ENCODE results near the gene WAPL. TPM values are rescaled to one million over a fixed set of nuclear protein-coding genes. Genes with fewer than 3 reads are reported as not detected.
A peak's percentile ranks its signal among the peaks of the same experiment; 100 is the strongest.

Gene WAPL
- total and polyA plus RNA-seq, 2 of the 13 experiments (the other 11 are each of a cell fraction or from before 2014, with no cell fraction given) = 13.2 to 43.5 TPM

GRCh38 chr10:86419101-86419500, 102.5 kb downstream of the WAPL start (continued):
- TF ChIP-seq, protein P1, sequence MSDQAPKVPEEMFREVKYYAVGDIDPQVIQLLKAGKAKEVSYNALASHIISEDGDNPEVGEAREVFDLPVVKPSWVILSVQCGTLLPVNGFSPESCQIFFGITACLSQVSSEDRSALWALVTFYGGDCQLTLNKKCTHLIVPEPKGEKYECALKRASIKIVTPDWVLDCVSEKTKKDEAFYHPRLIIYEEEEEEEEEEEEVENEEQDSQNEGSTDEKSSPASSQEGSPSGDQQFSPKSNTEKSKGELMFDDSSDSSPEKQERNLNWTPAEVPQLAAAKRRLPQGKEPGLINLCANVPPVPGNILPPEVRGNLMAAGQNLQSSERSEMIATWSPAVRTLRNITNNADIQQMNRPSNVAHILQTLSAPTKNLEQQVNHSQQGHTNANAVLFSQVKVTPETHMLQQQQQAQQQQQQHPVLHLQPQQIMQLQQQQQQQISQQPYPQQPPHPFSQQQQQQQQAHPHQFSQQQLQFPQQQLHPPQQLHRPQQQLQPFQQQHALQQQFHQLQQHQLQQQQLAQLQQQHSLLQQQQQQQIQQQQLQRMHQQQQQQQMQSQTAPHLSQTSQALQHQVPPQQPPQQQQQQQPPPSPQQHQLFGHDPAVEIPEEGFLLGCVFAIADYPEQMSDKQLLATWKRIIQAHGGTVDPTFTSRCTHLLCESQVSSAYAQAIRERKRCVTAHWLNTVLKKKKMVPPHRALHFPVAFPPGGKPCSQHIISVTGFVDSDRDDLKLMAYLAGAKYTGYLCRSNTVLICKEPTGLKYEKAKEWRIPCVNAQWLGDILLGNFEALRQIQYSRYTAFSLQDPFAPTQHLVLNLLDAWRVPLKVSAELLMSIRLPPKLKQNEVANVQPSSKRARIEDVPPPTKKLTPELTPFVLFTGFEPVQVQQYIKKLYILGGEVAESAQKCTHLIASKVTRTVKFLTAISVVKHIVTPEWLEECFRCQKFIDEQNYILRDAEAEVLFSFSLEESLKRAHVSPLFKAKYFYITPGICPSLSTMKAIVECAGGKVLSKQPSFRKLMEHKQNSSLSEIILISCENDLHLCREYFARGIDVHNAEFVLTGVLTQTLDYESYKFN (CRISPR knock-in tag; conservative IDR thresholded peaks at IDR 0.05) = peak; percentile 64
- no peak for TF ChIP-seq ZNF557 (CRISPR knock-in tag; IDR thresholded peaks at IDR 0.05)
- TF ChIP-seq SKI (IDR thresholded peaks at IDR 0.05; ENCODE audit: partially characterized antibody) = peak; percentile 24
- TF ChIP-seq ZFX (CRISPR knock-in tag; IDR thresholded peaks at IDR 0.05; ENCODE audit: low read depth) = peak; percentile 28; the same call in 1 of the 2 replicates
- TF ChIP-seq ZBTB20 (CRISPR knock-in tag; IDR thresholded peaks at IDR 0.05; ENCODE audit: borderline replicate concordance, low read depth) = peak; percentile 36; the same call in 1 of the 2 replicates
- TF ChIP-seq SOX6 (IDR thresholded peaks at IDR 0.05) = no peak
- peak; percentile 44; the same call in 1 of the 2 replicates for TF ChIP-seq SOX6 (CRISPR knock-in tag; IDR thresholded peaks at IDR 0.05)
- TF ChIP-seq, protein P2, sequence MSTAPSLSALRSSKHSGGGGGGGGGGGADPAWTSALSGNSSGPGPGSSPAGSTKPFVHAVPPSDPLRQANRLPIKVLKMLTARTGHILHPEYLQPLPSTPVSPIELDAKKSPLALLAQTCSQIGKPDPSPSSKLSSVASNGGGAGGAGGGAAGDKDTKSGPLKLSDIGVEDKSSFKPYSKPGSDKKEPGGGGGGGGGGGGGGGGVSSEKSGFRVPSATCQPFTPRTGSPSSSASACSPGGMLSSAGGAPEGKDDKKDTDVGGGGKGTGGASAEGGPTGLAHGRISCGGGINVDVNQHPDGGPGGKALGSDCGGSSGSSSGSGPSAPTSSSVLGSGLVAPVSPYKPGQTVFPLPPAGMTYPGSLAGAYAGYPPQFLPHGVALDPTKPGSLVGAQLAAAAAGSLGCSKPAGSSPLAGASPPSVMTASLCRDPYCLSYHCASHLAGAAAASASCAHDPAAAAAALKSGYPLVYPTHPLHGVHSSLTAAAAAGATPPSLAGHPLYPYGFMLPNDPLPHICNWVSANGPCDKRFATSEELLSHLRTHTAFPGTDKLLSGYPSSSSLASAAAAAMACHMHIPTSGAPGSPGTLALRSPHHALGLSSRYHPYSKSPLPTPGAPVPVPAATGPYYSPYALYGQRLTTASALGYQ (CRISPR knock-in tag; IDR thresholded peaks at IDR 0.05) = no peak
- peak; percentile 64; the same call in 1 of the 2 replicates for TF ChIP-seq HOMEZ (CRISPR knock-in tag; IDR thresholded peaks at IDR 0.05; ENCODE audit: low read depth)
- TF ChIP-seq, protein P3, sequence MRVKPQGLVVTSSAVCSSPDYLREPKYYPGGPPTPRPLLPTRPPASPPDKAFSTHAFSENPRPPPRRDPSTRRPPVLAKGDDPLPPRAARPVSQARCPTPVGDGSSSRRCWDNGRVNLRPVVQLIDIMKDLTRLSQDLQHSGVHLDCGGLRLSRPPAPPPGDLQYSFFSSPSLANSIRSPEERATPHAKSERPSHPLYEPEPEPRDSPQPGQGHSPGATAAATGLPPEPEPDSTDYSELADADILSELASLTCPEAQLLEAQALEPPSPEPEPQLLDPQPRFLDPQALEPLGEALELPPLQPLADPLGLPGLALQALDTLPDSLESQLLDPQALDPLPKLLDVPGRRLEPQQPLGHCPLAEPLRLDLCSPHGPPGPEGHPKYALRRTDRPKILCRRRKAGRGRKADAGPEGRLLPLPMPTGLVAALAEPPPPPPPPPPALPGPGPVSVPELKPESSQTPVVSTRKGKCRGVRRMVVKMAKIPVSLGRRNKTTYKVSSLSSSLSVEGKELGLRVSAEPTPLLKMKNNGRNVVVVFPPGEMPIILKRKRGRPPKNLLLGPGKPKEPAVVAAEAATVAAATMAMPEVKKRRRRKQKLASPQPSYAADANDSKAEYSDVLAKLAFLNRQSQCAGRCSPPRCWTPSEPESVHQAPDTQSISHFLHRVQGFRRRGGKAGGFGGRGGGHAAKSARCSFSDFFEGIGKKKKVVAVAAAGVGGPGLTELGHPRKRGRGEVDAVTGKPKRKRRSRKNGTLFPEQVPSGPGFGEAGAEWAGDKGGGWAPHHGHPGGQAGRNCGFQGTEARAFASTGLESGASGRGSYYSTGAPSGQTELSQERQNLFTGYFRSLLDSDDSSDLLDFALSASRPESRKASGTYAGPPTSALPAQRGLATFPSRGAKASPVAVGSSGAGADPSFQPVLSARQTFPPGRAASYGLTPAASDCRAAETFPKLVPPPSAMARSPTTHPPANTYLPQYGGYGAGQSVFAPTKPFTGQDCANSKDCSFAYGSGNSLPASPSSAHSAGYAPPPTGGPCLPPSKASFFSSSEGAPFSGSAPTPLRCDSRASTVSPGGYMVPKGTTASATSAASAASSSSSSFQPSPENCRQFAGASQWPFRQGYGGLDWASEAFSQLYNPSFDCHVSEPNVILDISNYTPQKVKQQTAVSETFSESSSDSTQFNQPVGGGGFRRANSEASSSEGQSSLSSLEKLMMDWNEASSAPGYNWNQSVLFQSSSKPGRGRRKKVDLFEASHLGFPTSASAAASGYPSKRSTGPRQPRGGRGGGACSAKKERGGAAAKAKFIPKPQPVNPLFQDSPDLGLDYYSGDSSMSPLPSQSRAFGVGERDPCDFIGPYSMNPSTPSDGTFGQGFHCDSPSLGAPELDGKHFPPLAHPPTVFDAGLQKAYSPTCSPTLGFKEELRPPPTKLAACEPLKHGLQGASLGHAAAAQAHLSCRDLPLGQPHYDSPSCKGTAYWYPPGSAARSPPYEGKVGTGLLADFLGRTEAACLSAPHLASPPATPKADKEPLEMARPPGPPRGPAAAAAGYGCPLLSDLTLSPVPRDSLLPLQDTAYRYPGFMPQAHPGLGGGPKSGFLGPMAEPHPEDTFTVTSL (CRISPR knock-in tag; IDR thresholded peaks at IDR 0.05; ENCODE audit: borderline replicate concordance) = peak; percentile 69; the same call in 1 of the 2 replicates
- TF ChIP-seq ZNF281 (CRISPR knock-in tag; IDR thresholded peaks at IDR 0.05; ENCODE audit: borderline replicate concordance) = peak; percentile 55; the same call in 1 of the 2 replicates
- TF ChIP-seq IRF2 (CRISPR knock-in tag; IDR thresholded peaks at IDR 0.05) = no peak
- TF ChIP-seq REPIN1 (CRISPR knock-in tag; IDR thresholded peaks at IDR 0.05; ENCODE audit: borderline replicate concordance, low read depth) = no peak
